ENCODE results near the gene ASXL1.
A peak's percentile ranks its signal among the peaks of the same experiment; 100 is the strongest.

Gene ASXL1

GRCh38 chr20:32479697-32480171 lies 121.6 kb downstream of the ASXL1 start:
- DNase-seq (ENCODE audit: low read depth, low spot score), result no peak
- Histone ChIP-seq H3K9me3 (ENCODE audit: low read depth, low read length) (no peaks in the 10 kb centered on the region), H3K4me3 (no peak overlapping the region), H3K27ac (no peak overlapping the region), H3K36me3 (ENCODE audit: insufficient read depth, low read length) (no peaks in the 10 kb centered on the region), H3K9ac (ENCODE audit: insufficient read length) (no peak overlapping the region)
- TF ChIP-seq EZH2 (IDR thresholded peaks at IDR 0.05), result no peak

GRCh38 chr20:32480371-32481241 lies 122.5 kb downstream of the ASXL1 start:
- H3K4me3 ChIP-seq, result no peak overlapping the region
- no peak for DNase-seq (ENCODE audit: low read depth, low spot score)
- H3K9me3 ChIP-seq (ENCODE audit: low read depth, low read length), result no peaks in the 10 kb centered on the region
- TF ChIP-seq POLR2AphosphoS5 (IDR thresholded peaks at IDR 0.05; ENCODE audit: borderline replicate concordance, low read depth, low read length) (no peak), EZH2 (IDR thresholded peaks at IDR 0.05) (no peak), FOXP2 (optimal IDR thresholded peaks at IDR 0.05; ENCODE audit: control extremely low read depth, extremely low read length, insufficient read depth) (no peak)
- H3K9ac ChIP-seq (ENCODE audit: insufficient read length), result no peak overlapping the region
- no peaks in the 10 kb centered on the region for H3K36me3 ChIP-seq (ENCODE audit: insufficient read depth, low read length)
- peak overlapping the region; percentile 25; the same call in 1 of the 2 replicates for H3K27ac ChIP-seq

- Histone ChIP-seq H3K9me3 (ENCODE audit: low read depth, low read length) (no peaks in the 10 kb centered on the region), H3K4me3 (no peak overlapping the region)
Observed at GRCh38 chr20:32481311-32482142, 123.4 kb downstream of the ASXL1 start.

GRCh38 chr20:32482143-32482441 lies 124.0 kb downstream of the ASXL1 start:
- H3K4me3 ChIP-seq, result peak overlapping the region; percentile 76
- H3K36me3 ChIP-seq (ENCODE audit: insufficient read depth, low read length), result no peaks in the 10 kb centered on the region
- no peaks in the 10 kb centered on the region for H3K9me3 ChIP-seq (ENCODE audit: low read depth, low read length)
- TF ChIP-seq POLR2AphosphoS5 (IDR thresholded peaks at IDR 0.05; ENCODE audit: borderline replicate concordance, low read depth, low read length) (no peak), FOXP2 (optimal IDR thresholded peaks at IDR 0.05; ENCODE audit: control extremely low read depth, extremely low read length, insufficient read depth) (no peak), EZH2 (IDR thresholded peaks at IDR 0.05) (no peak)
- no peak for DNase-seq (ENCODE audit: low read depth, low spot score)
- no peak overlapping the region for H3K27ac ChIP-seq
- H3K9ac ChIP-seq (ENCODE audit: insufficient read length), result no peak overlapping the region

More at GRCh38 chr20:32481311-32482142, 123.4 kb downstream of the ASXL1 start:
- Histone ChIP-seq H3K9ac (ENCODE audit: insufficient read length) (no peak overlapping the region), H3K36me3 (ENCODE audit: insufficient read depth, low read length) (no peaks in the 10 kb centered on the region), H3K27ac (peak overlapping the region; percentile 25; the same call in 1 of the 2 replicates)
- TF ChIP-seq POLR2AphosphoS5 (IDR thresholded peaks at IDR 0.05; ENCODE audit: borderline replicate concordance, low read depth, low read length) (no peak), FOXP2 (optimal IDR thresholded peaks at IDR 0.05; ENCODE audit: control extremely low read depth, extremely low read length, insufficient read depth) (no peak), EZH2 (IDR thresholded peaks at IDR 0.05) (no peak)
- DNase-seq (ENCODE audit: low read depth, low spot score), result no peak

GRCh38 chr20:32482442-32483261 lies 124.5 kb downstream of the ASXL1 start:
- no peak for TF ChIP-seq POLR2AphosphoS5 (IDR thresholded peaks at IDR 0.05; ENCODE audit: borderline replicate concordance, low read depth, low read length)
- TF ChIP-seq EZH2 (IDR thresholded peaks at IDR 0.05), result no peak
- no peak for TF ChIP-seq FOXP2 (optimal IDR thresholded peaks at IDR 0.05; ENCODE audit: control extremely low read depth, extremely low read length, insufficient read depth)
- no peaks in the 10 kb centered on the region for H3K36me3 ChIP-seq (ENCODE audit: insufficient read depth, low read length)
- H3K9me3 ChIP-seq (ENCODE audit: low read depth, low read length), result no peaks in the 10 kb centered on the region
- no peak for DNase-seq (ENCODE audit: low read depth, low spot score)
- H3K4me3 ChIP-seq, result peak overlapping the region; percentile 76
- H3K9ac ChIP-seq (ENCODE audit: insufficient read length), result no peak overlapping the region
- no peak overlapping the region for H3K27ac ChIP-seq

GRCh38 chr20:32483351-32484224 lies 125.5 kb downstream of the ASXL1 start:
- H3K36me3 ChIP-seq (ENCODE audit: insufficient read depth, low read length), result no peaks in the 10 kb centered on the region

More at GRCh38 chr20:32483351-32484224, 125.5 kb downstream of the ASXL1 start:
- Histone ChIP-seq H3K9me3 (ENCODE audit: low read depth, low read length) (no peaks in the 10 kb centered on the region), H3K9ac (ENCODE audit: insufficient read length) (peak overlapping the region; percentile 79), H3K27ac (0 out of 2 replicates have a peak overlapping the region, but pooled peaks have one; percentile 25), H3K4me3 (peak overlapping the region; percentile 91)
- no peak for TF ChIP-seq FOXP2 (optimal IDR thresholded peaks at IDR 0.05; ENCODE audit: control extremely low read depth, extremely low read length, insufficient read depth)
- no peak for TF ChIP-seq EZH2 (IDR thresholded peaks at IDR 0.05)
- no peak for TF ChIP-seq POLR2AphosphoS5 (IDR thresholded peaks at IDR 0.05; ENCODE audit: borderline replicate concordance, low read depth, low read length)
- no peak for DNase-seq (ENCODE audit: low read depth, low spot score)
